ENCODE results near the gene DDX52.

- TF ChIP-seq CTCF (IDR thresholded peaks at IDR 0.05) (no peak), POLR2A (IDR thresholded peaks at IDR 0.05) (no peak)
Observed at GRCh38 chr17:37608351-37609169, 34.7 kb downstream of the DDX52 start.

Data from body of pancreas (tissue), 4 donors.